Measurements from ENCODE around the gene PRR9.
"Not testable (repeated sequence)": the region's sequence is repeated elsewhere in the genome, so short reads cannot be mapped to it uniquely, and the experiment has no call there.

Gene PRR9, protein sequence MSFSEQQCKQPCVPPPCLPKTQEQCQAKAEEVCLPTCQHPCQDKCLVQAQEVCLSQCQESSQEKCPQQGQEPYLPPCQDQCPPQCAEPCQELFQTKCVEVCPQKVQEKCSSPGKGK

DNA sequence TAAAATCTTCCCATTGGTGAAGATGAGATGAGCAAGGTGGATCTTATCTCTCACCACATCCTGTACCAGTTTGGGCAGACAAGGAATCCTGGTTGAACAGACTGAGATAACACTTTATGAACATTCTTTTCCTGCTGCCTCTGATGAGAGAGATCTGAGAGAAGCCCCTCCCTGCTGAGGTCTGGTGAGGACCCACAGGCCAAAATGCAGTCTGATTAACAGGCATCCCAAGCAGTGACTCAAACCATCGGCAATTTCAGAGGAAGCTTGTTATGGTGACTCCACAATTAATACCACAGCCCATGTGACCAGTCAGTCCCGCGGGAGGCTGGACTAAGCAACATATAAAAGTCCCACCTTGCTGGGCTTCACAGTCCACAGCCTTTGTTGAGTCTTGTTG lies at the start of gene PRR9:
PRR9 (plus strand) TSS at position 373 of the 400 bp plus-strand sequence. CDS start 561 bp downstream, outside the sequence.
- no peak for DNase-seq

DNA sequence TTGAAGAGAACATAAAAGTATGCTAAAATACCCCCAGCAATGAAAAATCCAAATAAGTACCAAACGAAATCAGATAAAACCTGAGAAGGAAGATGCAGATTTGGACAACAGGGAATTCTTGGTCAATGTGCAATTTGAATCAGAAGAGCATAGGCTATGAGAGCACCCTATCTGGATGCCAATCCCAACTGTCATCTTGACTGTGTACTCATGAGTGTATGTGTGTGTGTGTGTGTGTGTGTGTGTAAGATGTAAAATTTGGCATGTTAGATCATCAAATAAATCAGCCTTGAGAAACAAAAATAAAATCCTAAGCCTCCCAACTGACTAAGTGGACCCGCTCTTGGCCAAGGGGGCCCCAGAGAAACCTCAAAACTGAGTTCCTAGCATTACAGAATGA lies 48.7 kb upstream of the PRR9 start:
- no peak for DNase-seq

DNA sequence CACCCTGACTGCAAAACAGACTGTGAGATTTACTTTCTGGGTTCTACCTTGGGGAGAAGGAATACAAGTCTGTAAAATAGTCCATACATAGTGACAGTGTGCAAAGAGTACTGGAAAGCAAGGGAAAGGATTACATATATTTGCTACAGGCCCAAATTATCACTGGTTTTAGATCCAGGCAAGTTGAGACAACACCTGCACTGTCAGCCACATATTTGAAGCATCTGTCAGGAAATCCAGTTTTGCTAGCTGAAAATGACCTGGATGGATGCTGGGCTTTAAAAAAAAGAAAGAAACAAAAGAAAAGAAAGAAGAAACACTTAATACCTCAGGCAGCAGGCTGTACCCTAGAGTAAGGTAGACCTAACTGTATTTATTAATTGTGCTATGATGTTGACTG lies 42.8 kb upstream of the PRR9 start:
- no peak for DNase-seq

DNA sequence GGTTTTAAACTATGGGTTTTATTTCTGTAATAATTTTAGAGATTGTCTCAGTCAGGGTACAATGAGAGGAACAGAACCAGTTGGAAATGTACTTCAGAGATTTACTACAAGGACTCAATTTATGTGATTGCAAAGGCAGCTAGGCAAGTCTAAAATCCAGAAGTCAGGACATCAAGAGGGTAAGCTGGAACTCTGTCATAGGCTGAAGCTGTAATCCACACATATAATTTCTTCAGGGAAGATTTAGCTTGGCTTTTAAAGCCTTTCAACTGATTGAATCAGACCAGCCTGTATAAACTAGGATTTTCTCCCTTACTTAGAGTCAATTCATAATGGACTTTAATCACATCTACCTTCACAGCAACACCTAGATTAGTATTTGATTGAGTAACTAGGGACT lies 38.5 kb upstream of the PRR9 start:
- no peak for DNase-seq

DNA sequence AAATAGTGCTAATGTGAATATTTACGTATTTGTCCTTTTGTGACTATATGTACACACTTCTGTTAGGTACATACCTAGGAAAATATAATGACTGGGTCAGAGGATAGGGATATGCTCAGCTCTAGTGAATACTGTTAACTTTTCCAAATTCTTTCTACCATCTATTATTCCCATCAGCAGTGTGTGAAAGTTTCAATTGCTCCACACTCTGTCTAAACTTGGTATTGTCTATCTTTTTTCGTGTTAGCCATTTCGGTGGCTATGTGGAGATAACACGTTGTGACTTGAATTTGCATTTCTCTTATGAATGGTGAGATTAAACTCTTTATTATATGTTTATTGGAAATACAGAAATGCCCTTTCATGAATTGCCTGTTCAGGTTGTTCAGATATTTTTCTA lies 36.8 kb upstream of the PRR9 start:
- DNase-seq, result no peak

DNA sequence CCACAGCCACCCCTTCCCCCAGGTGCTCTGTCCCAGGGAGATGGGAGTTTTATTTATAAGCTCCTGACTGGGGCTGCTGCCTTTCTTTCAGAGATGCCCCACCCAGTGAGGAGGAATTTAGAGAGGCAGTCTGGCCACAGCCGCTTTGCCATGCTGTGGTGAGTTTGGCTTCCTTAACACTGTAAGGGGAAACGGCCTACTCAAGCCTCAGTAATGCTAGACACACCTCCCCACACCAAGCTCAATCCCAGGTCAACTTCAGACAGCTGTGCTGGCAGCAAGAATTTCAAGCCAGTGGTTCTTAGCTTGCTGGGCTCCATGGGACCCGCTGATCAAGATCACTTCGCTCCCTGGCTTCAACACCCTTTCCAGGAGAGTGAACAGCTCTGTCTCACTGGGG lies 29.1 kb upstream of the PRR9 start:
- not testable (repeated sequence) for DNase-seq

DNA sequence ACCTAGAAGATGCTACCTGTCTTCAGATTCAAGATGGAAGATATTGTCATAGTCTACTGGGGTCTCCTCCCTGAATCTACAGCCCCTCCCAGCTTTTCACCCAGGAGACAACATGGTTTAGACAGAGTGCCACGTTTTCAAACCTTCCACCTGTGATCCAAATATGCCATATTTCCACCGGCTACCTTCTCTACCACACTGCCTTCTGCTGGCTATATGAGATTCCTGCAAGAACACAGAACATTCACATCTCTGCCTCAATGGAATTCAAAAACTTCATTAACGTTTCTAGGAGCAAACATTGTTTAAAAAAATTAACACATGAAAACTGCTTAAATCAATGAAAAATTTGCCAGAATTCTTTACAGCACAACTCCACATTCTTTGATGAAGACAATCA lies 27.0 kb upstream of the PRR9 start:
- peak; percentile 17 to 38 for DNase-seq

DNA sequence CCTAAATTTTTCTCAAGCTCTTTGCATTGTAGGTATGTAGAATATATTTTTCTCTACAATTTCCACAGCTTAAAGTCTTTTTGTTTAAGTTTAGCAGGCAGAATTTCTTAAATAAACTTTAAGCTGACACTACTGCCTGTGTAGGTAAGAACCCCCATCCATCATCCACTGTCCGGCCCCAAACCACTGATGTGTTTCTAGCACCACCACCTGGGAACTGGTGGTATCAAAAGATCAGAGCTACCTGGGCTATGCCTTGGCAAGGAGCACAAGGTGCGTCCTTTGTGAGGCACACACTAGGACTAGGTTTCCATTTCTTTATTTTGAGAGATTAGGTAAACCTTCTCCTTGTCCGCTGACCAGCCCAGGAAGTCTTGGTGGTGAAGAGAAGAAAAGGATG lies 24.7 kb upstream of the PRR9 start:
- DNase-seq, result peak; percentile 43 to 47

DNA sequence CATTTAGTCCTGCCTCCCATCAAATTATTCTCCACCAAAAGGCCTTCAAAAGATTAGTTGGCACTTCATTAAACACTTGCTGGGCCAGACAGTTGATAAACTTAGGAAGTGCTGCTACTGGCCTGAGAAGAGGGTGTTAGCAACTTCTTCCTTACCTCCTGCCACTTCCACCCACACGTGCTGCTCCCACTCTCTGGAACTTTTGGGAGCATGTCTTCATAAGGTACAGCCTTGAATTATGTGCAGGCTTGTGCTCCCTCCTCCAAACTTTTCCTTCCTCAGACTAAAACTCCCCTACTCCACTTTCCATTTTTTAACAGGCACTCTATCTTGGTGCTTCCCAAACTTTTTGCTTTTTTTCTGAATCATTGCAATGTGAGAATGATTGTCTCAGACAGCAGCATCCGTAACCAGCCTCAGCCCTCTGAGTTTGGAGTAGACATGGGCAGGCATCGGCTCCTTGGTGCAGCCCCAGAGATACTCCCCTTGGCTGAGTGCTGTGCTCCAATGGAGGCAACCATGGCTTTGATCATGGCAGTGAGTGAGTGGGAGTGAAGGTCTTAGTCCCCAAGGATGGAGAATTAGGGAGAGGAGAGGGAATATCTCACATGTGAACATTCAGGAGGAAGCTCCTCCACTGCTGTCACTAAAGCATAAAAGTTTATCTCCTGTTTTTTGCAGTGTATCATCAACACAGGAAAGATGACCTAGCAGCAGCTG lies 22.9 kb upstream of the PRR9 start:
- DNase-seq, result no peak

DNA sequence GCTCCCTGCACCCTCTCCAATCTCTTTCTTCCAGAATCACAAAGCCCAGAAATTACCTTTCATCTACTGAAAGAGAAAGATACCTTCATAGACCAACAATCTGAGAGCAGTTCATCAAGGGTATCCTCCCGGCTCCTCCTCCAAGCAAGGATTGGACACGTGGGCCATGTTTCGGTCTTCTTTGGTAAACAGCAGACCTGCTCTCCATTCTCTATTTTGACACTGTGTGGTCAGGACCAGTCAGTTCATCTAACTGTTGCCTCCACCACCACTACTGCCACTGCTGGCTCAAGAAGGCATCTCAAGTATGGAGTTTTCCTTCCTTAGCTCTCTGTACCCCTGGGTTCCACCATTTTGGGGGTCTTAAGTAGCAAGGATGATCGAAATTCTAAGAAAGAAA lies 22.2 kb upstream of the PRR9 start:
- DNase-seq, result no peak

DNA sequence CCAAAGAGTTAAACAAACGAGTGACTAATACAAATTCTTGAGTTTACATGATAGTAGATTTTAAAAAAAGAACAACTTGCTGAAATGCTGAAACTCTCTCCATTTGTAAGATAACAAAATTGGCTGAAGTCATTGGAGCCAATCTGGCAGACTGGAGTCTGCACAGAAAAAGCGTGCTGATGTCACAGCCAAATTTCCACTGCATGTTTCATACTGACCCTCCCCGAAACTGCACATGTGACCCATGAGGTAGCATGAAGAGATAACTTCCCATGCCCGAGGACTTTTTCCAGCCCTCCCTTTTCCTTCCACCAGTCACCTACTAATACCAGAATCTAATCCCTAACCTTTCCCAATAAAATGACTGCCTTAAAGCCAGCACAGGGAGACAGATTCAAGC lies 15.4 kb upstream of the PRR9 start:
- no peak for DNase-seq

DNA sequence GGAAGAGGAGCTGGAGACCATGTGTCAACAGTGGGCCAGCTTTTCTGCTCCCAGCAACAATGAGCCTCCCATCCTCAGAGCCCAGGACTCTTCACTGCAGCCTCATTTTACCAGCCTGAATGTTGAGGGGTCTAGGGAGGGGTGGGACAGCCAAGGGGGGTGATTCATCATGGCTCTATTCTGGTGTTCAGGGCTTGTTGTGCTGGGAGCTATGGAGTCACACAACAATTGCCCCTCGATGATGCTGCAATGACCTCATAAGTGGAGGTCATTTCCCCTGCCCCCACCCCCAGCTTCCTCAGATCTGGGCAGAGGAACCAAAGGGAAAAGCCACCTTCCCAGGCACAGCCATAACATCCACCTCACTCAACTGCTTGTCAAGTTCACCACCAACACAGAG lies 14.3 kb upstream of the PRR9 start, which contains the start of gene LELP1:
LELP1 (plus strand) TSS at position 301 of the 400 bp plus-strand sequence. CDS start 1,278 bp downstream, outside the sequence.
- no peak for DNase-seq

DNA sequence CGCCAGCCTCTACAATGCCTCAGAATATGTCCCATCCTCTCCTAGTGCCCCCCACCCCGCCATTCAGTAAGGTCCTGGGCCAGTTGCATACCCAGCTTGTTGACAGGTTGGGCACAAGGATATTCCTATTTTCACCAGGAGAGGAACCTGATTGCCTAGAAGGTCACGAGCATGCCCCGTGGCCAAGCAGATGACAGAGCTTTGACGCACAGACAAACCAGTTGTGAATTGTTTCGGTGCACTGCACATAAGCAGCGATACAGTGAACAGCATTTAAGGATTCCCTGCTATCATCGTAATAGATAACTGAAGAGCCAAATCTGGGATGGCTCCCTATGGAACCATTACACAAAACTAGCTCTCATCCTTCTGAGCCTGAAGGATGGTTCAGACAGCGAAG lies 10.8 kb upstream of the PRR9 start:
- no peak for DNase-seq

DNA sequence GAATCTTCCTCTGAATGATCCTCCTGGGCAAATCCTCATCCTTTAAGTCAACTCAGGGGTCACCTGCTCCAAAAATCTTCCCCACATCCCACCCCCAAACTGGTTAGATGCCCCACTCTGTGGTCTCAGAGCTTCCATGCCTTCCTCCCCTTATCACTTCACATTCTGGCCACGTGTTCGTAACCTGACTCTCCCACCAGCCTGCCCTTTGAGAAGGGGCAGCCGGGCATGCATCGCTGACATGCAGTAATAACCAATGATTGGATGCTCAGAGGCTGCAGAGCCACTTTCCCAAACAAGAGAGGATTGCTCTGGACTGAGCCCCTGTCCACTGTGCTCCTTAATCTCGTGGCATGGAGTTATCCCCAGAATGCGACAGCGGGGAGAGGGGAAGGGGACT lies 7.2 kb upstream of the PRR9 start:
- DNase-seq, result no peak

DNA sequence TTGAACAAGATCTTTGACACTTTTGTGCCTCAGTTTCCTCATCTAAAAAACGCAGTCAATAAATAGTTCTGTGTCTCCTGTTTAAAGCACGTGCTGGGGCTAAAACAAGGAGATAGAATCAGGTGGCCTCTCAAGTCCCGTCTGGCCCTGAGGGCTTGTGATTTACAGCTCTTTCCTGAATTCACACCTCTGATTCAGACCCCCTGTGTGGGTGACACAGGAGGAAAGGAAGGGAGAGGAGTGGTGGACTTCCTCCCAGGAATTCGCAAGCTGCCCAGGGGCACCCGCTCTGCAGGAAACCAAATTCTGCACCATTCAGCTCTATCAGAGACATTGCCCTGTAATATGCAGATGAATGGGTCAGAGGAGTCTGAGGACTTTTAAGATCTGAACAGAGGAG lies 5.2 kb upstream of the PRR9 start:
- no peak for DNase-seq

DNA sequence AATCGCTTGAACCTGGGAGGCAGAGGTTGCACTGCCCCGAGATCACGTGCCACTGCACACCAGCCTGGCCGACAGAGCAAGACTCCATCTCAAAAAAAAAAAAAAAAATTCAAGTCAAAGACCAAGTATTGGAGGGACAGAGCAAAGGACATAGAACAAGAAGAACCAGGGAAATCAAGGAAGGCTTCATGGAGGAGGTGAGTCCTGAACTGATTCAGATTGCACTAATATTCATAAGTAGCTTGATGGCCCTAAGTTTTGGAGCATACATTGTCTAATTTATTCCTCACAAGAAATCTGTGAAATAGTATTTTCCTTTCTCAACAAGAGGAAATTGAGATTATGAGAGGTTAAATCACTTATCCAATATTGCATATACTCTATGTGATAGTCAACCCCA lies 3.9 kb upstream of the PRR9 start:
- DNase-seq, result no peak

DNA sequence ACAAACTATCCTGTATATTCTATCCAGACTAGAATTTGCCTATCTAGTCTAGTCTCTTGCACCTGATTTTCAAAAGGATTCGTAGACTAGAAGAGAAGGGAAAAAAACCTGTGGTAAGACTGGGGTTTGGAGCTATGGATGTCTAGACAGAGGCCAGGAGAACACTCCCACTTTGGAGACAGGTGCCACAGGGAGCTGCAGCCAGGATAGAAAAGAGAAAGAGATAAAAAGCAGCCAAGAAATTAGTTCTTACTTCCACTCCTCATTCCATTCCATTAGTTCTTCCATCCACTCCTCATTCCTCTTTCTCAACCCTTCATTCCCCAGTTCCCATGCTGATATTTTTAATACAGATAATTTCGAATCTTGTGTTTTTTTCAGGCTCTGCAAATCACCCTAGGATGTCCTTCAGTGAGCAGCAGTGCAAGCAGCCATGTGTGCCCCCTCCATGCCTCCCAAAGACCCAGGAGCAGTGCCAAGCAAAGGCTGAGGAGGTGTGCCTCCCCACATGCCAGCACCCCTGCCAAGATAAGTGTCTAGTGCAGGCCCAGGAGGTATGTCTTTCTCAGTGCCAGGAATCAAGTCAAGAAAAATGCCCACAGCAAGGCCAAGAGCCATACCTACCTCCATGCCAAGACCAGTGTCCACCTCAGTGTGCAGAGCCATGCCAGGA lies 496 bp downstream of the PRR9 start:
- no peak for DNase-seq

DNA sequence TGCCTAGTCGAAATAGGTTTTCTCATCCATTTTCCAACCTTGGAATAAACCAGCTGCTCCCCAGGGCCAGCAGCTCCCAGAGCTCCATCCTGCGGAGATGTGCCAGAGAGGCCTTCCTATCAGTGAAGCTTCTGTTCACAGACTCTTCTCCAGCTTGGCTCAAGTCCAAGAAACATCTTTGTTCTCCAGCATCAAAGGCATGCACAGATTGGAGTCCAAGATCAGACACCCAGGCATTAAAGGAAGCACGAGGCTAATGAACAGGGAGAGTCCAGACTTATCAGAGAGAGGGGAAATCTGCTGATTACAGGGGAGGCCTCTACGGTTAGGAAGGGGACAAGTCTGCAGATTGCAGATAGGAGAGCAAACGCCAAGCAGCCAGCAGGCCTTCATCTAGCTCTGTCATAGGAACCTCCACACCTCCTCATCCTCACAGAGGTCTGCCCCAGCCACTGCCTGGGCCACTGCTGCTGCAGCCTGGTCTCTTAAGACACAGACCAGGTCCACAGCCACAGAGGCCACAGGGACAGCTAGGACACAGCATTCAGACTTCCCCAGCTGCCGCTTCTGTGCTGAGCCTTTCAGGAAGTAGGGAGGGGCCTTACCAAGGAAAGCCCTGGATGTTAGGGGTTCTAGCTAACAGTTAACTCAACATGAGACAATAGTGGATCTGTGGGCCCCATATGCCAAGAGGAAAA lies 3.4 kb downstream of the PRR9 start:
- DNase-seq, result no peak

DNA sequence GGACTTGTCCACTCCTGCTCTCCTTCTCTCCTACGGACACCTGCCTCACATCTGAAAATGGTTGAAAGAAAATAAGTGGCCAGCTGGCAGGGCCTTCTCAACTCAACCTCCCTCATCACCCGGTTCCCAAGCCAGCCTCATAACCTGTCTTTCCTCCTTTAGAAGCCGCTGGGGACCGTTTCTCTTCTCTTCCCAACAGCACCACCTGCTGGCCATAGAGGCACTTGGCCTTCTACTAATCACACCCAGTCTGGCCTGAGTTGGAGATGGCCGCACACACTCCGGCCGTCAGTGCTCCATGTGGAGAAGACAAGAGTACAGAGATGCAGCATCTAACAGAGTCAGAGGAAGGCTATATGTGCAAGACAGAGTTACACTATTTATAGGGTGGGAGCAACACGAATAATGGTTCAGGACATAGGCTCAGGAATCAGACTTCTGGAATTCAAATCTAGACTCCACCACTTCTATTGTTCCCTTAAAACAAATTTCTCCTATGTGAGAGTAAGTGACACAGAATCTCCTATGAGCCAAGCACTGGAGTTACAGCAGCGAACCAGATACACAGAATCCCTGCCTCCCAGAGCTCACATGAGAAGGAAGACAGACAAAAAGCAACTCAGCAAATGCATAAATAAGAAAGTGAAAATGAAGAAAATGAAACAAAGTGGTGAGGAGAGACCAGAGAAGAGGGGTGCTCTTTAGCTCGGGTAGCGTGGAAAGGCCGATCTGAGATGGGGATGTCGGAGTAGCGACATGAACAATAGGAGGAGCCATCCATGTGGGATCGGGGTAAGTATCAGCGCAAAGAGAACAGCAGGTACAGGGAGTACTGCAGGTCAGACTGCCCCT lies 5.9 kb downstream of the PRR9 start:
- peak; percentile 74 to 75 for DNase-seq

DNA sequence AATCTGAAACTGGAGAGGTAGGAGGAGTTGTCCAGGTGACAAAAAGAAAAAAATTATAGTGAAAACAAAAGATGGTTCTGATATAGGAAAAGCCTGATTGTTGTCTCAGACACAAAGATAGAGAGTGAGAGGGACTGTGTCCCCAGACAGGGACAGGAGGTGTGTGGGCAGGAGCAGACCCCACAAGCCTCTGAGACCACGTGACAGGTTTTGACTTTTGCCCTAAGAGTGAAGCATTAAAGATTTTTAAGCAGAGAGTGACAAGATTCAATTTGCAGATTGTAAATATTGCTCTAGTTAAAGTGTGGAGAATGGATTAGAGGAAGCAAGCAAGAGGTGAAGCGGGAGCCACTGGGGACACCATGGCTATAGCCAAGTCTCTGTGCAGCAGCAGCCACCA lies 10.4 kb downstream of the PRR9 start:
- no peak for DNase-seq

DNA sequence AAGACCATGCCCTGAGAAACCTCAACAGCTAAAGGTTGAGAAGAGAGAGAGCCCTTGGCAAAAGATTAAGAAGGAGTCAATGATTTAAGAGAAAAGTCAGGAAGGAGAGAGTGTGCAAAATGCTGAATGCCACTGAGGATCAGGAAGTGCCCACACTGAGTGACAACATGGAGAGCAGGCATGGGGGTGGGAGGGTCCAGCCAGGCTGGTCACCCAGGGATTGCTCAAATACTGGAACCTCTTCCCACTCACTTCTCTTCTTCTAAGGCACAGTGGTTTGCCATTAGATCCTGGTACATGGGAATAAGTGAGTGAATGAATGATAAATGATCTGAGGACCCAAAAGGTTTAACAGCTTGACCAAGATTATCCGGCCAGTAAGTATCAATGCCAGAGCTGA lies 11.1 kb downstream of the PRR9 start:
- no peak for DNase-seq

DNA sequence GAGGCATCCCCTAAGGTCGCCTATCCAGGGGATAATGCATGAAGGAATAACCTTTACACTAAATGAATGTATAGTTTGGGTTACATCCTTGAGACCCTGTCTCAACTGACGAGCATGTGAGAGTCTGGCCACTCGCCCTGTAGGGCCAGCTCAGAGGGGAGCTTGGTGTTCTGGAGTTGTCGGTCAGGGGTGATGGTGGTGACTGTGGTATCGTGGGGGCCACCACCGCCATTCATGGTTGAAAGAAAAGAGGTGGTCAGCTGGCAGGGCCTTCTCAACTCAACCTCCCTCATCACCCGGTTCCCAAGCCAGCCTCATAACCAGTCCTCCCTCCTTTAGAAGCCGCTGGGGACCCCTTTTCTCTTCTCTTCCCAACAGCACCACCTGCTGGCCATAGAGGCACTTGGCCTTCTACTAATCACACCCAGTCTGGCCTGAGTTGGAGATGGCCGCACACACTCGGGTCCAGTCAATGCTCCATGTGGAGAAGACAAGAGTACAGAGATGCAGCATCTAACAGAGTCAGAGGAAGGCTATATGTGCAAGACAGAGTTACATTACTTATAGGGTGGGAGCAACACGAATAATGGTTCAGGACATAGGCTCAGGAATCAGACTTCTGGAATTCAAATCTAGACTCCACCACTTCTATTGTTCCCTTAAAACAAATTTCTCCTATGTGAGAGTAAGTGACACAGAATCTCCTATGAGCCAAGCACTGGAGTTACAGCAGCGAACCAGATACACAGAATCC lies 11.9 kb downstream of the PRR9 start:
- peak in 1 of 2 experiments; percentile 21 for DNase-seq

Data from NCI-H2081 (cell line).